Renal pelvis (tissue), 4 donors: ENCODE measurements around the gene SMC6. TPM values are rescaled to one million over a fixed set of nuclear protein-coding genes. Genes with fewer than 3 reads are reported as not detected.

Experiments
- DNase-seq: peaks from one replicate; pipeline ENCODE4 v3.0.0-alpha.2; 2013
- polyA plus RNA-seq, 3 donors: library from polyadenylated mRNA; unstranded; fragments of 120-200 nt; gene quantifications; one replicate each; pipeline ENCODE4 v1.2.1, GENCODE V29; 2013; ENCODE audit not compliant: insufficient read length in 3 of 3

SMC6 gene
- polyA plus RNA-seq, 3 donors, result 31.6 to 39.4 (median 35.1) TPM

DNA sequence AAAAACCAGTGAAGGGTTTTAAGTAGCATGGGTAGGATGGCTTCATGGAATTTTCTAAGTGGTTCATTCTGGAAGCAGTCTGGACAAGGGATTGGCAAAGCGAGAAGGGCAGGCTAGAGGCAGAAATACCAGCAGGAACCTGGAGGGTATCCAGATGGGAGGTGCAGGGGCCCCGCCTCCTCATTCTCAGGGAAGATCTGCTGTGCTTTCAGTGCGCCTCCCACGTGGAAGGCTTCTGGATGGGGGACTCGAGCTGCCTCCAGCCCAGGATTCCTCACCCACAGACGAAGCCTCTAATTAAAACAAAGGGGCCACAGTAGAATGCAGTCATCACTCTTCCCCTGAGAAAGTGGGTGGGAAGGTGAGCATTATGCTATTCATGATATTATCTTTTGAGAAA lies 133.3 kb downstream of the SMC6 start:
- DNase-seq, result no peak

DNA sequence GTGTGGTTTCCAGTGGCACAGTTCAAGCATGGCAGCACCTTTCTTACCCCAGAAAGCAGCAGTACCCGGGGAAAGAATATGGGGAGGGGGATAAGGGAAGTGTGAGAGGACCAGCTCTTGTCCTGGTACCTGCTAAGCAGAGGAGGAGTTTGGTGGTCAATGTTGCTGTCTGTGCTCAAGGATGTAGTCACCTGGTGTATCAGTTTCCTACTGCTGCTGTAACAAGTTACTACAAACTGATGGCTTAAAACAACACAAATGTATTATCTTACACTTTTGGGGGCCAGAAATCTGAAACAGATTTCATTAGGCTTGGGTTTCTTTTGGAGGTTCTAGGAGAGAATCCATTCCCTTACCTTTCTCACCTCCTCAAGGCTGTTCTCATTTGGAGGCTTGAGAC lies 135.7 kb downstream of the SMC6 start:
- DNase-seq, result no peak

GRCh38 chr2:17617516-17617915 lies 136.1 kb downstream of the SMC6 start:
- DNase-seq, result no peak

GRCh38 chr2:17616405-17616804 lies 137.2 kb downstream of the SMC6 start:
- DNase-seq, result no peak

DNA sequence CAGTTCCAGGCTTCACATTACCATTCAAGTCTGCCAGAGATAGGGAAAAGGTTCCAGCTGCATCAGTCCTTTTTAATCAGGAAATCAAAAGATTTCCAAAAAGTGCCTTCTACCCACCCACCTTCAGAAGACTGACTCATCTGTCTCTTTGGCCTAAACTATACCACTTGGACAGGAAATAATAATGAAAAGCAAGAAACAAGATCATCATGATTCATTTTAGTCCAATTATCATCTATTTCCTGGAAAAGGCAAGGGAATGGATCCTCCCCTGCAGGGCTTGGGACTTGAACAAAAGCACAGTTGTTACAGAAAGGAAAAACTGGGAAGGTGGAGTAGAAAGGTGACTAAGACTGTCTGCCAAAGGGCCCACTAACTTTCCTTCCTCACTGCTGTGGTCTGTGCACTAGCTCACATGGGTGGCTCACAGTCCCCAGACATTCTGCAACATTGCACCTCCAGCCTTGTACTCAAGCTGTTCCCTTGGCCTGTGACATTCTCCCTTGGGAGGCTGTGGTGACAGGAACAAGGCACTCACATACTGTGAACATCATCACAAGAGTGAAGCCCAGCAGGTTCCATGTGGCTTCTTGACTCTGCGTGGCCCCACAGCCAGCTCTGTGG lies 137.8 kb downstream of the SMC6 start:
- no peak for DNase-seq

DNA sequence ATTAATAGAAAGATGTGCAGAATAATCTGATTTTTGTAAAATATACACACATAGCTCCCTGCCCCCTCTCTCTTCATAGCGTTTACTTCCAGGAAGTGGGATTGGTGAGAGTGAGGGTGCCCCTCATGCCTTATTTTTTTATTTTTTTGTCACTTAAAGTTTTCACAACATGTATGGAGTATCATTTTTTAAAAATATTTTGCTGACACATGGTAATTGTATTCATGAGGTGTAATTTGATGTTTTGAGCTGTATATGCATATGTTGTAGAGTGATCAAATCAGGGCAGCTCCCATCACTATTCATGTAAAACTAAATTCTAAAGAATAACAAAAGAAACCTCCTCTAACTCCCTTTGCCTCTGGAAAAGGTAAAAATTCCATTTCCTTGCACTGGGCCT lies 138.5 kb downstream of the SMC6 start:
- no peak for DNase-seq

GRCh38 chr2:17614174-17614930 lies 139.3 kb downstream of the SMC6 start:
- DNase-seq, result no peak

Other genes with a start within 250 kb of the SMC6 start
- under 1 TPM; 0.12 to 0.19 (median 0.17) TPM for gene RAD51AP2, start 235.4 kb downstream of the SMC6 start, polyA plus RNA-seq
- gene VSNL1, start 213.1 kb downstream of the SMC6 start, polyA plus RNA-seq, result 1 to 10 TPM; 3.7 to 4.8 (median 3.8) TPM
- 10 to 100 TPM; 10.6 to 16.5 (median 15.3) TPM for gene GEN1, start 328 bp upstream of the SMC6 start, polyA plus RNA-seq
- not detected for gene MSGN1, start 62.6 kb upstream of the SMC6 start, polyA plus RNA-seq
- gene KCNS3, start 124.9 kb upstream of the SMC6 start, polyA plus RNA-seq, result 10 to 100 TPM in 1 of 3 donors, 1 to 10 TPM in 2; 6.5 to 11.6 (median 6.9) TPM